Fibroblast of lung (primary cell): ENCODE data around the gene VTA1. TPM values are rescaled to one million over a fixed set of nuclear protein-coding genes. Genes with fewer than 3 reads are reported as not detected.
"Not testable (repeated sequence)": the region's sequence is repeated elsewhere in the genome, so short reads cannot be mapped to it uniquely, and the experiment has no call there.

Experiments used
- DNase-seq, 2 donors: peaks; one replicate each; pipeline versions ENCODE4 v3.0.0 to v3.0.0-alpha.2; 2010; ENCODE audit warnings: low read depth in 2 of 2
- H2AFZ ChIP-seq: 2 replicates; pipeline ENCODE4 v1.5.1; 2012; ENCODE audit warnings: low read length, control low read depth, inconsistent platforms
- H3K27ac ChIP-seq: 2 replicates; pipeline ENCODE4 v1.5.1; 2011; ENCODE audit warnings: low read length, control low read depth; ENCODE audit not compliant: insufficient read depth
- H3K27me3 ChIP-seq: 2 replicates; pipeline ENCODE4 v1.5.1; 2011; ENCODE audit warnings: mild to moderate bottlenecking, low read length; ENCODE audit not compliant: control insufficient read depth, insufficient read depth
- H3K36me3 ChIP-seq: 2 replicates; pipeline ENCODE4 v1.5.1; 2011; ENCODE audit warnings: low read length; ENCODE audit not compliant: control insufficient read depth, insufficient read depth
- H3K4me1 ChIP-seq: 2 replicates; pipeline ENCODE4 v1.5.1; 2011; ENCODE audit warnings: low read length; ENCODE audit not compliant: control insufficient read depth, insufficient read depth; ENCODE audit errors: extremely low read depth
- H3K4me2 ChIP-seq: 2 replicates; pipeline ENCODE4 v1.5.1; 2011; ENCODE audit warnings: low read length, control low read depth; ENCODE audit not compliant: insufficient read depth; ENCODE audit errors: extremely low read depth
- H3K4me3 ChIP-seq, 4 experiments: fragments of 200-600 bp in 1 of 4; sonication (generic) in 1 of 4; replicated peaks in 1 of 4; 2 replicates each; pipeline ENCODE4 v1.5.1; 2011 to 2016; ENCODE audit warnings: low read length in 4 of 4, low read depth in 3 of 4, mild to moderate bottlenecking in 3 of 4, control low read depth in 2 of 4, inconsistent platforms in 1 of 4, mixed read lengths in 1 of 4; ENCODE audit not compliant: insufficient read depth in 1 of 4; ENCODE audit errors: control extremely low read depth in 1 of 4
- H3K79me2 ChIP-seq: 2 replicates; pipeline ENCODE4 v1.5.1; 2012; ENCODE audit warnings: mild to moderate bottlenecking, low read length, inconsistent platforms; ENCODE audit not compliant: control insufficient read depth, insufficient read depth
- H3K9ac ChIP-seq: 2 replicates; pipeline ENCODE4 v1.5.1; 2011; ENCODE audit warnings: mild to moderate bottlenecking, low read length, control low read depth; ENCODE audit not compliant: insufficient read depth
- H3K9me3 ChIP-seq: 2 replicates; pipeline ENCODE4 v1.5.1; 2012; ENCODE audit warnings: low read depth, low read length; ENCODE audit not compliant: control insufficient read depth, insufficient read depth
- H4K20me1 ChIP-seq: 2 replicates; pipeline ENCODE4 v1.5.1; 2011; ENCODE audit warnings: low read length; ENCODE audit not compliant: control insufficient read depth, insufficient read depth; ENCODE audit errors: extremely low read depth
- CTCF ChIP-seq, 2 donors: IDR thresholded peaks in 1 of 2; conservative IDR thresholded peaks in 1 of 2; 1 replicate in 1 of 2; 2 replicates in 1 of 2; pipeline ENCODE4 v1.5.1; 2011 to 2012; ENCODE audit warnings: low read length in 2 of 2, control low read depth in 1 of 2, inconsistent platforms in 1 of 2, low read depth in 1 of 2, mild to moderate bottlenecking in 1 of 2
- EZH2 ChIP-seq: IDR thresholded peaks from 2 replicates; pipeline ENCODE4 v1.5.1; 2012; ENCODE audit warnings: low read length, control low read depth, mild to moderate bottlenecking; ENCODE audit errors: missing control alignments
- polyA plus RNA-seq, 2 donors: library from polyadenylated mRNA; depleted of rRNA in 1 of 2; stranded (reverse) in 1 of 2; unstranded in 1 of 2; fragments of >200 nt; gene quantifications; 2 replicates each; pipeline ENCODE4 v1.2.1, GENCODE V29; 2011 to 2012; ENCODE audit warnings: missing spikeins in 1 of 2
- total RNA-seq: library from RNA; depleted of rRNA; stranded (reverse); fragments of >200 nt; gene quantifications from 2 replicates; pipeline ENCODE4 v1.2.1, GENCODE V29; 2014

The VTA1 gene
- total and polyA plus RNA-seq, 2 donors (not counting 1 experiment from before 2014, with no cell fraction given) = 26.3 to 99.3 TPM

GRCh38 chr6:142132625-142133024 lies 14.4 kb upstream of the VTA1 start, which contains the start of gene GJE1:
Gene GJE1, plus strand, starts transcription at chr6:142132925. Its CDS starts 234 bp downstream, at chr6:142133159.
- no peak within 1 kb of the TSS for H2AFZ ChIP-seq
- no peak within 1 kb of the TSS for H3K9ac ChIP-seq
- H3K9me3 ChIP-seq = no peaks in the 10 kb centered on the region
- no peak within 1 kb of the TSS for H3K4me2 ChIP-seq
- no peaks in the 10 kb centered on the region for H3K27me3 ChIP-seq
- H3K4me1 ChIP-seq = no peaks in the 10 kb centered on the region
- H3K4me3 ChIP-seq = no peak within 1 kb of the TSS
- H3K79me2 ChIP-seq = no peaks in the 10 kb centered on the region
- H3K27ac ChIP-seq = no peak within 1 kb of the TSS
- no peak for DNase-seq
- no peaks in the 10 kb centered on the region for H3K36me3 ChIP-seq
- TF ChIP-seq CTCF (conservative IDR thresholded peaks at IDR 0.05 in 1 of 2, IDR thresholded peaks at IDR 0.05 in 1 of 2; ENCODE audit: low read depth in 1 of 2, low read length in 2 of 2) (no peak), EZH2 (no peak)
- H4K20me1 ChIP-seq = no peaks in the 10 kb centered on the region

- H3K27ac ChIP-seq = no peak overlapping the region
- H3K27me3 ChIP-seq = no peaks in the 10 kb centered on the region
- H2AFZ ChIP-seq = no peak overlapping the region
- no peaks in the 10 kb centered on the region for H3K9me3 ChIP-seq
- H3K36me3 ChIP-seq = no peaks in the 10 kb centered on the region
- no peaks in the 10 kb centered on the region for H3K4me1 ChIP-seq
- no peaks in the 10 kb centered on the region for H3K79me2 ChIP-seq
- TF ChIP-seq EZH2 = no peak
- no peak for TF ChIP-seq CTCF (conservative IDR thresholded peaks at IDR 0.05 in 1 of 2, IDR thresholded peaks at IDR 0.05 in 1 of 2; ENCODE audit: low read depth in 1 of 2, low read length in 2 of 2)
- no peaks in the 10 kb centered on the region for H4K20me1 ChIP-seq
- no peak overlapping the region for H3K4me2 ChIP-seq
- H3K4me3 ChIP-seq = no peak overlapping the region
- DNase-seq = no peak
- H3K9ac ChIP-seq = no peak overlapping the region
Observed at GRCh38 chr6:142138876-142139275, 8.2 kb upstream of the VTA1 start.

GRCh38 chr6:142141531-142141930 lies 5.5 kb upstream of the VTA1 start:
- not testable (repeated sequence) for H2AFZ ChIP-seq, H3K9me3 ChIP-seq, H4K20me1 ChIP-seq, DNase-seq, H3K36me3 ChIP-seq, H3K4me2 ChIP-seq, H3K27ac ChIP-seq, H3K27me3 ChIP-seq, H3K9ac ChIP-seq, H3K4me1 ChIP-seq, H3K4me3 ChIP-seq, H3K79me2 ChIP-seq
